T-cell (primary cell): ENCODE data around the gene HEPACAM2. TPM values are rescaled to one million over a fixed set of nuclear protein-coding genes. Genes with fewer than 3 reads are reported as not detected.

Experiments used
- ATAC-seq, 4 experiments: fragments of 200-7000 bp in 3 of 4; fragments of 150-1000 bp in 1 of 4; cut with Tn5 transposase; replicated peaks in 1 of 4; 1 replicate in 3 of 4; 2 replicates in 1 of 4; pipeline ENCODE4 v1.10.0; 2021; ENCODE audit warnings: moderate library complexity in 3 of 4, mild to moderate bottlenecking in 2 of 4, moderate number of reproducible peaks in 1 of 4
- CTCF ChIA-PET, 2 donors: fragments of 300-600 bp; sonication (Branson Sonifier 250); formaldehyde crosslinking; loops; one replicate each; lab custom pipeline; 2022; ENCODE audit warnings: antibody characterized with exemption in 2 of 2; lab: Charles Lee
- POLR2A ChIA-PET, 2 donors: fragments of 300-600 bp; sonication (Branson Sonifier 250); formaldehyde crosslinking; loops; one replicate each; lab custom pipeline; 2022; ENCODE audit warnings: antibody characterized with exemption in 2 of 2; lab: Charles Lee
- DNase-seq, 35 experiments: peaks; one replicate each; pipeline versions ENCODE4 v3.0.0 to v3.0.0-alpha.2; 2013 to 2023
- H3K27ac ChIP-seq: one replicate; pipeline ENCODE4 v1.5.1; 2013; ENCODE audit warnings: low read length
- H3K27me3 ChIP-seq, 2 experiments: replicated peaks in 1 of 2; 1 replicate in 1 of 2; 2 replicates in 1 of 2; pipeline versions ENCODE4 v1.6.1 to v1.7.0; 2013; ENCODE audit warnings: low read length in 1 of 2, mixed read lengths in 1 of 2; ENCODE audit not compliant: control insufficient read depth in 2 of 2, insufficient read depth in 2 of 2; ENCODE audit errors: extremely low read depth in 1 of 2
- H3K36me3 ChIP-seq, 2 donors: 1 replicate in 1 of 2; 2 replicates in 1 of 2; pipeline versions ENCODE4 v1.6.1 to v1.7.0; 2013; ENCODE audit warnings: low read length in 1 of 2; ENCODE audit not compliant: control insufficient read depth in 2 of 2, insufficient read depth in 1 of 2; ENCODE audit errors: extremely low read depth in 1 of 2
- H3K4me1 ChIP-seq, 2 experiments: 1 replicate in 1 of 2; 2 replicates in 1 of 2; pipeline versions ENCODE4 v1.6.1 to v1.7.0; 2013; ENCODE audit warnings: low read length in 2 of 2, mixed read lengths in 1 of 2; ENCODE audit not compliant: insufficient read depth in 2 of 2, control insufficient read depth in 1 of 2; ENCODE audit errors: extremely low read depth in 1 of 2
- H3K4me3 ChIP-seq, 2 donors: 1 replicate in 1 of 2; 2 replicates in 1 of 2; pipeline versions ENCODE4 v1.5.1 to v1.7.0; 2013; ENCODE audit warnings: mild to moderate bottlenecking in 2 of 2, low read length in 1 of 2, moderate library complexity in 1 of 2; ENCODE audit not compliant: control insufficient read depth in 1 of 2; ENCODE audit errors: extremely low read depth in 1 of 2
- H3K9me3 ChIP-seq: 2 replicates; pipeline ENCODE4 v1.7.0; 2013
- H3K27ac Mint-ChIP-seq, 2 donors: one replicate each; pipeline ENCODE4 v1.8.0; 2020 to 2021; ENCODE audit warnings: mild to moderate bottlenecking in 2 of 2, mixed read lengths in 2 of 2
- H3K27me3 Mint-ChIP-seq, 2 donors: one replicate each; pipeline ENCODE4 v1.8.0; 2021 to 2022; ENCODE audit warnings: mixed read lengths in 2 of 2
- H3K36me3 Mint-ChIP-seq: one replicate; pipeline ENCODE4 v1.8.0; 2021; ENCODE audit warnings: mixed read lengths
- H3K4me1 Mint-ChIP-seq, 3 donors: one replicate each; pipeline ENCODE4 v1.8.0; 2020 to 2022; ENCODE audit warnings: mixed read lengths in 3 of 3, mild to moderate bottlenecking in 1 of 3
- H3K4me3 Mint-ChIP-seq, 3 donors: one replicate each; pipeline ENCODE4 v1.8.0; 2020 to 2022; ENCODE audit warnings: mild to moderate bottlenecking in 3 of 3, mixed read lengths in 3 of 3, moderate library complexity in 3 of 3
- H3K9me3 Mint-ChIP-seq, 3 donors: one replicate each; pipeline ENCODE4 v1.8.0; 2020 to 2022; ENCODE audit warnings: mixed read lengths in 3 of 3
- WGBS: methylation state at CpG from one replicate; pipeline ENCODE4 v1.1.5; 2013; ENCODE audit warnings: missing lambda C conversion rate; ENCODE audit not compliant: insufficient coverage; 5-methylcytosine and 5-hydroxymethylcytosine counted together
- total RNA-seq, 35 experiments: library from RNA in 6 of 35; stranded (reverse) in 6 of 35; fragments of 120-200 nt in 1 of 35; gene quantifications; one replicate each; pipeline versions ENCODE4 v1.2.1 to v1.2.4 and lab custom pipeline; 2013 to 2026

Gene HEPACAM2
- total RNA-seq, 5 donors from 2014 or later (not counting 1 experiment from before 2014, with no cell fraction given) = 0.13 TPM; not detected in 4

- Mint-ChIP-seq H3K36me3 (no peaks in the 10 kb centered on the region), H3K27me3 (no peaks in the 10 kb centered on the region), H3K27ac (peak within 1 kb of the TSS; percentile 96 to 98), H3K4me1 (peaks cover 19 to 23% (median 21%) of the 10 kb centered on the region in 3 donors), H3K9me3 (no peaks in the 10 kb centered on the region), H3K4me3 (peak within 1 kb of the TSS; percentile 91 to 97 (median 97))
- Histone ChIP-seq H3K4me3 (peak within 1 kb of the TSS; percentile 71 to 87), H3K27ac (peak within 1 kb of the TSS; percentile 92), H3K36me3 (no peaks in the 10 kb centered on the region), H3K9me3 (no peaks in the 10 kb centered on the region), H3K27me3 (no peaks in the 10 kb centered on the region), H3K4me1 (peaks cover 4 to 15% of the 10 kb centered on the region in 2 experiments)
- ChIA-PET CTCF (interaction anchor here (0.5 to 3.9 kb wide), 17 partner anchors 9 to 1218 kb away, joined by 3 to 52 read pairs (median 3); partner anchors contain the start of genes PEX1 (in 1 of the 2), RBM48 (in 1 of the 2) and SAMD9 (in 1 of the 2)), POLR2A (interaction anchor here (0.6 to 1.9 kb wide), 12 partner anchors 9 to 704 kb away, joined by 3 to 13 read pairs (median 6); partner anchors contain the start of genes SAMD9 (in 2 of the 2), PEX1 (in 1 of the 2) and RBM48 (in 1 of the 2))
- ATAC-seq (peak; percentile 95 to 99 (median 98)), DNase-seq (peak; percentile 82 to 99 (median 95))
- under 1% methylated on average over 32 of the region's 40 CpGs for WGBS
Measured at GRCh38 chr7:93231799-93232672, 5.8 kb upstream of the HEPACAM2 start, which contains the start of gene VPS50. Gene VPS50 (plus strand): TSS chr7:93232366. CDS start chr7:93232468, 102 bp downstream.

GRCh38 chr7:93231259-93231658, 5.0 kb upstream of the HEPACAM2 start:
- ChIA-PET POLR2A (interaction anchor here (0.6 to 1.9 kb wide), 5 partner anchors 11 to 703 kb away, joined by 3 to 6 read pairs (median 4); partner anchors contain the start of genes PEX1 (in 1 of the 2), RBM48 (in 1 of the 2) and SAMD9 (in 1 of the 2)), CTCF (interaction anchor here (0.6 to 3.9 kb wide), 8 partner anchors 10 to 703 kb away, joined by 3 to 52 read pairs (median 4); partner anchors contain the start of genes PEX1 (in 1 of the 2), RBM48 (in 1 of the 2) and SAMD9 (in 1 of the 2))
- Histone ChIP-seq H3K9me3 (no peaks in the 10 kb centered on the region), H3K27ac (peak overlapping the region; percentile 92), H3K4me3 (peak overlapping the region; percentile 71 to 87), H3K27me3 (no peaks in the 10 kb centered on the region), H3K4me1 (peaks cover 4 to 15% of the 10 kb centered on the region in 2 experiments), H3K36me3 (no peaks in the 10 kb centered on the region)
- Mint-ChIP-seq H3K9me3 (no peaks in the 10 kb centered on the region), H3K27me3 (no peaks in the 10 kb centered on the region), H3K4me1 (peaks cover 19 to 23% (median 21%) of the 10 kb centered on the region in 3 donors), H3K27ac (peak overlapping the region; percentile 96 to 98), H3K4me3 (peak overlapping the region; percentile 91 to 97 (median 97)), H3K36me3 (no peaks in the 10 kb centered on the region)
- ATAC-seq (no peak), DNase-seq (no peak)
- WGBS = no CpG with 5 or more reads among the region's 5 CpGs

- Mint-ChIP-seq H3K4me3 (no peak overlapping the region), H3K27me3 (no peaks in the 10 kb centered on the region), H3K9me3 (no peaks in the 10 kb centered on the region), H3K36me3 (no peaks in the 10 kb centered on the region), H3K4me1 (peaks cover 19 to 23% (median 20%) of the 10 kb centered on the region in 3 donors), H3K27ac (peak overlapping the region; percentile 74 to 77)
- CTCF ChIA-PET = interaction anchor here (0.8 to 4.3 kb wide), 9 partner anchors 11 to 608 kb away, joined by 3 to 18 read pairs (median 4); partner anchors contain the start of gene SAMD9 (in 1 of the 2)
- Histone ChIP-seq H3K27ac (peak overlapping the region; percentile 47), H3K4me1 (peaks cover 4 to 12% of the 10 kb centered on the region in 2 experiments), H3K9me3 (no peaks in the 10 kb centered on the region), H3K4me3 (no peak overlapping the region), H3K36me3 (no peaks in the 10 kb centered on the region), H3K27me3 (no peaks in the 10 kb centered on the region)
- DNase-seq (peak in 8 of 35 experiments; percentile 1 to 81 (median 12)), ATAC-seq (no peak)
- POLR2A ChIA-PET = no interaction called here
- WGBS = no CpG with 5 or more reads among the region's 2 CpGs
Measured at GRCh38 chr7:93228302-93228701, 2.0 kb upstream of the HEPACAM2 start.

GRCh38 chr7:93219868-93220267, 6.4 kb downstream of the HEPACAM2 start:
- no peak overlapping the region for H3K4me3 ChIP-seq

GRCh38 chr7:93218997-93219827, 7.1 kb downstream of the HEPACAM2 start:
- H3K36me3 ChIP-seq = no peaks in the 10 kb centered on the region
- H3K27ac ChIP-seq = no peak overlapping the region
- H3K27me3 ChIP-seq = peaks cover 0 to 6% of the 10 kb centered on the region in 2 experiments
- no peak for ATAC-seq
- ChIA-PET POLR2A (no interaction called here), CTCF (no interaction called here)
- no peak overlapping the region for H3K4me3 Mint-ChIP-seq
- DNase-seq = no peak
- no peak overlapping the region for H3K4me3 ChIP-seq
- no peaks in the 10 kb centered on the region for H3K4me1 ChIP-seq
- H3K9me3 ChIP-seq = no peaks in the 10 kb centered on the region
- H3K4me1 Mint-ChIP-seq = no peaks in the 10 kb centered on the region
- no peak overlapping the region for H3K27ac Mint-ChIP-seq
- H3K27me3 Mint-ChIP-seq = peaks cover 28 to 29% of the 10 kb centered on the region in 2 donors
- no peaks in the 10 kb centered on the region for H3K36me3 Mint-ChIP-seq
- no peaks in the 10 kb centered on the region for H3K9me3 Mint-ChIP-seq
- WGBS = 94% methylated on average over 6 of the region's 10 CpGs

More at GRCh38 chr7:93219868-93220267, 6.4 kb downstream of the HEPACAM2 start:
- Histone ChIP-seq H3K36me3 (no peaks in the 10 kb centered on the region), H3K27ac (no peak overlapping the region), H3K27me3 (peaks cover 0 to 6% of the 10 kb centered on the region in 2 experiments), H3K4me1 (no peaks in the 10 kb centered on the region), H3K9me3 (no peaks in the 10 kb centered on the region)
- CTCF ChIA-PET = no interaction called here
- H3K4me3 Mint-ChIP-seq = no peak overlapping the region
- H3K36me3 Mint-ChIP-seq = no peaks in the 10 kb centered on the region
- H3K4me1 Mint-ChIP-seq = no peaks in the 10 kb centered on the region
- no peak for ATAC-seq
- 78% methylated on average over 1 of the region's 1 CpG for WGBS
- H3K27ac Mint-ChIP-seq = no peak overlapping the region
- DNase-seq = no peak
- H3K27me3 Mint-ChIP-seq = peaks cover 23 to 25% of the 10 kb centered on the region in 2 donors
- POLR2A ChIA-PET = interaction anchor here in 1 of 2 donors (0.6 kb wide), 1 partner anchor 12 kb away, joined by 3 read pairs; no protein-coding TSS in a partner anchor
- no peaks in the 10 kb centered on the region for H3K9me3 Mint-ChIP-seq
